Inflammatory macrophage (primary cell): Measurements from ENCODE around the gene ATP5F1D.
A peak's percentile ranks its signal among the peaks of the same experiment; 100 is the strongest.
"Not testable (repeated sequence)": the region's sequence is repeated elsewhere in the genome, so short reads cannot be mapped to it uniquely, and the experiment has no call there.

Source experiments
- DNase-seq, 2 donors: peaks; one replicate each; pipeline ENCODE4 v3.0.0-alpha.2; 2020 to 2022
- total RNA-seq, 18 experiments: gene quantifications; one replicate each; lab custom pipeline; 2026; ENCODE audit warnings: mixed read lengths in 6 of 18, inconsistent platforms in 2 of 18; lab: John Stamatoyannopoulos, UW

The ATP5F1D gene
- 8.9 to 38.7 (median 16.9) reads per million in 18 experiments for total RNA-seq

DNA sequence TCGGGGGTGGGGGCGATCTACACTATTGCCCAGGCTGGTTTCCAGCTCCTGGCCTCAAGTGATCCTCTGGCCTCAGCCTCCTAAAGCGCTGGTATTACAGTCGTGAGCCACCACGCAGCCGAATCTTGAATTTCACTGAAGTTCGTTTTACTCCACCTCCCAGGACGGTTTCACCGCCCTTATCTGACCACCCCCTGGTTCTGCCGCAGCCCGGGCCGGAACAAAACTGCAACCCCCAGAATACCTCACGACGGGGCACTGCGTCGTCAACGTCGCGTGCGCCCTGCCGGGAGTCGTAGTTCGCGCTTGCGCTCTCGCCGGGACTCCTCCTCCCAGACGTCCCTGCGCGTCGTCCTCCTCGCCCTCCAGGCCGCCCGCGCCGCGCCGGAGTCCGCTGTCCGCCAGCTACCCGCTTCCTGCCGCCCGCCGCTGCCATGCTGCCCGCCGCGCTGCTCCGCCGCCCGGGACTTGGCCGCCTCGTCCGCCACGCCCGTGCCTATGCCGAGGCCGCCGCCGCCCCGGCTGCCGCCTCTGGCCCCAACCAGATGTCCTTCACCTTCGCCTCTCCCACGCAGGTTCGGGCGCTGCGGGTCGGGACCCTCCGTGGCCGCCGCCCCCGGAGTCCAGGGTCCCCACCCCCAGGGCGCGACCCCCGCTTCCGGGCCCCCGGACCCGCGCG, at the start of gene ATP5F1D:
ATP5F1D (plus strand) TSS at position 335 of the 679 bp plus-strand sequence; CDS start at position 435, 100 bp downstream.
- peak; percentile 95 to 96 for DNase-seq

DNA sequence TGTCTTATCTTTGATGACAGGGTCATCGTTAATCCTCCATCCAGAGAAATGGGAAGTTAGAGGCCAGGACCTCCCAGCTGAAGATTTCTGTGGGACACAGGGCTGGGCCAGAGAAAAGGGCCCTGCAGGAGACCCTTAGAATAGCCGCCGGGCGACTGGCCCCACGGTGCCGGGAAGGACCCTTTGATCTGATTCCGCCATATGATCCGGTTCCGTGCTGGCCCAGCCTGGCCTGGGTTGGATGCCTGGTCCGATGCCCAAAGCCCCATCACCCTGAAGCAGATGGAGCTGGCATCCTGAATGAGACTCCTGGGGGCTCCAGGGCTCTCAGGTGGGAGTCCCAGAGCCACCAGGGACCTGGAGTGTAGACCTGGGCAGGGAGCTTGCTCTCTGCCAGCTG, 42.0 kb upstream of the ATP5F1D start:
- no peak for DNase-seq

DNA sequence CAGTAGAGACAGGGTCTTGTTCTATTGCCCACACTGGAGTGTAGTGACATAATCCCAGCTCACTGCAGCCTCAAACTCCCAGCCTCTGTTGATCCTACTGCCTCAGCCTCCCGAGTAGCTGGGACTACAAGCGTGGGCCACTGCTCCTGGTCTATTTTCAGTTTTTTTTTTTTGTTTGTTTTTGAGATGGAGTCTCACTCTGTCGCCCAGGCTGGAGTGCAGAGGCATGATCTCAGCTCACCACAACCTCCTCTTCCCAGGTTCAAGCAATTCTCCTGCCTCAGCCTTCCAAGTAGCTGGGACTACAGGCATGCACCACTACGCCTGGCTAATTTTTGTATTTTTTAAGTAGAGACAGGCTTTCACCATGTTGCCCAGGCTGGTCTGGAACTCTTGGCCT, 40.9 kb upstream of the ATP5F1D start:
- DNase-seq: not testable (repeated sequence)

DNA sequence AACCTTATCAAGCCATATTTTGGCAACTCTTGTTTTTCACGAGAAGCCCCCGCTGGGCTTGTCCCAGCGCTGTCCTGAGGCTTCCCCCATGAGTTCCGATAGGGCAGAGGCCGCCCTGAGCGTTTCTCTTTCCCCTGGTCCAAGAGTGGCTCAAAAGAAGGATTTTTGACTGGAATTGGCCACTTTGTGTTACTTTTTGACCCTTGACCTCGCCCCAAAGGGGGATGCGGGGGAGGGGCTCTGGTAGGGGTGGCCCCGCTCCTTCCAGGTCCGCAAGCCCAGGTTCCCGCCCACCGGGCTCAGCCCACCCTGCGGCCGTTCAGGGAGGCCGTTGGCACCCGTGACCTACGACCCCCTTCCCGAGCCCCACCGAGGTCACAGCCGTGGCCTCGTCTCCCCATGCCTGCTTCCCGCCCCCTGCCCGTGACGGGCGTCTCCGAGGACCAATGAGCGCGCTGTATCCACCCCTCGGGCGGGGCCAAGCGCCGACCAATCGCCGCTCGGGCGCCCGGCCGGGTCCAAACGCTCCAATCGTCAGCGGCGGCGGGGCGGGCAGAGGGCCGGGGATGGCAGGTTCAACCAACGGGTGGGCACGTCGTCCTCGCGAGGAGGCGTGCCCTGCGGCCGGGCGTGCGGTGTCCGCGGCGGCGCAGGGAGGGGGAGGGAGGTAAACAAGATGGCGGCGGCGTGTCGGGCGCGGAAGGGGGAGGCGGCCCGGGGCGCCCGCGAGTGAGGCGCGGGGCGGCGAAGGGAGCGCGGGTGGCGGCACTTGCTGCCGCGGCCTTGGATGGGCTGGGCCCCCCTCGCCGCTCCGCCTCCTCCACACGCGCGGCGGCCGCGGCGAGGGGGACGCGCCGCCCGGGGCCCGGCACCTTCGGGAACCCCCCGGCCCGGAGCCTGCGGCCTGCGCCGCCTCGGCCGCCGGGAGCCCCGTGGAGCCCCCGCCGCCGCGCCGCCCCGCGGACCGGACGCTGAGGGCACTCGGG, 36.1 kb upstream of the ATP5F1D start, which contains the start of gene STK11:
STK11 (plus strand) TSS at position 665 of the 986 bp plus-strand sequence. CDS start 1,136 bp downstream, outside the sequence.
- DNase-seq: peak; percentile 98 to 99

DNA sequence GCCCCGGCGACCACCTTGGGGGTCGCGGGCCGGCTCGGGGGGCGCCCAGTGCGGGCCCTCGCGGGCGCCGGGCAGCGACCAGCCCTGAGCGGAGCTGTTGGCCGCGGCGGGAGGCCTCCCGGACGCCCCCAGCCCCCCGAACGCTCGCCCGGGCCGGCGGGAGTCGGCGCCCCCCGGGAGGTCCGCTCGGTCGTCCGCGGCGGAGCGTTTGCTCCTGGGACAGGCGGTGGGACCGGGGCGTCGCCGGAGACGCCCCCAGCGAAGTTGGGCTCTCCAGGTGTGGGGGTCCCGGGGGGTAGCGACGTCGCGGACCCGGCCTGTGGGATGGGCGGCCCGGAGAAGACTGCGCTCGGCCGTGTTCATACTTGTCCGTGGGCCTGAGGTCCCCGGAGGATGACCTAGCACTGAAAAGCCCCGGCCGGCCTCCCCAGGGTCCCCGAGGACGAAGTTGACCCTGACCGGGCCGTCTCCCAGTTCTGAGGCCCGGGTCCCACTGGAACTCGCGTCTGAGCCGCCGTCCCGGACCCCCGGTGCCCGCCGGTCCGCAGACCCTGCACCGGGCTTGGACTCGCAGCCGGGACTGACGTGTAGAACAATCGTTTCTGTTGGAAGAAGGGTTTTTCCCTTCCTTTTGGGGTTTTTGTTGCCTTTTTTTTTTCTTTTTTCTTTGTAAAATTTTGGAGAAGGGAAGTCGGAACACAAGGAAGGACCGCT, 35.2 kb upstream of the ATP5F1D start:
- DNase-seq: no peak

DNA sequence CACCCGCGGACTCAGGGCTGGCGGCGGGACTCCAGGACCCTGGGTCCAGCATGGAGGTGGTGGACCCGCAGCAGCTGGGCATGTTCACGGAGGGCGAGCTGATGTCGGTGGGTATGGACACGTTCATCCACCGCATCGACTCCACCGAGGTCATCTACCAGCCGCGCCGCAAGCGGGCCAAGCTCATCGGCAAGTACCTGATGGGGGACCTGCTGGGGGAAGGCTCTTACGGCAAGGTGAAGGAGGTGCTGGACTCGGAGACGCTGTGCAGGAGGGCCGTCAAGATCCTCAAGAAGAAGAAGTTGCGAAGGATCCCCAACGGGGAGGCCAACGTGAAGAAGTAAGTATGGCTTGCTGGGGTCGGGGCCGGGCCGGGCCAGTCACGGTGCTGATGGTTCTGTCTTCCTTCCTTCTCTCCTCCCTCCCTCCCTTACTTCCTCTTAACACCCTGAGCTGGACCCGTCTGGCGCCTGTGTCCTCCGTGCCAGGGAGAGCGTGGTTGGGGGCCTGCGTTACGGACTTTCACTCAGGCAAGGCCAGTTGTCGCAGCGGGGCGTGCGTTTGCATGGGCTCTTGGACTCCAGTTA, 34.6 kb upstream of the ATP5F1D start:
- DNase-seq: peak; percentile 17 to 42

DNA sequence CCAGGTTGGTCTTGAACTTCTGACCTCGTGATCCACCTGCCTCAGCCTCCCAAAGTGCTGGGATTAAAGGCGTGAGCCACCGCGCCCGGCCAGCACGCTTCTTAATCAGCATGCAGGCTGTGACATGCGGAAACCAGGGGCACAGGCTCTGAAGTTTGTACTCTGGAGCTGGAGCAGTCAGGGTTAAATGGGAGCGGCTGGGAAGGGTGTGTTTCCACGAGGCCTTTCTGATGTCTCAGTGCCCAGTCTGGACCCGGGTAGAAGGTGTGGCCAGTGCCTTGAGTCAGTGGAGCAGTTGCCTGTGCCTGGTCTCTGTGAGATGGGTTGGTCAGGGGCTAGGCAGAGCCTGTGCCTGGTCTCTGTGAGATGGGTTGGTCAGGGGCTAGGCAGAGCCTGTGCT, 32.7 kb upstream of the ATP5F1D start:
- not testable (repeated sequence) for DNase-seq

DNA sequence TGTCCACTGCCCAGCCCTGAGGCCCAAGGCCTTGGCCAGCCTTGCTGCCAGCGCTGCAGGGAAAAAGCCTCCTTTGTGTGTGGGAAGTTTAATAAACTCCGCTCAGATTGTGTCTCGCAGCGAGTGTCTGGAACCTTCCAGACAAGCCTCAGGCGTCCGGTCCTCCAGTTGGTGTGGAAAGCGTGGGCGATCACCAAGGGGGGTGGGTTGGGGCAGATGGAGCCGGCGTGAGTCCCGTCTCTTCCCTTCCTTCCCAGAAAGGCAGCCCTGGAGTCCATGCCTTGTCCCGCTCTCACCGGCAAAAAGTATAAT, 31.4 kb upstream of the ATP5F1D start:
- DNase-seq: no peak

DNA sequence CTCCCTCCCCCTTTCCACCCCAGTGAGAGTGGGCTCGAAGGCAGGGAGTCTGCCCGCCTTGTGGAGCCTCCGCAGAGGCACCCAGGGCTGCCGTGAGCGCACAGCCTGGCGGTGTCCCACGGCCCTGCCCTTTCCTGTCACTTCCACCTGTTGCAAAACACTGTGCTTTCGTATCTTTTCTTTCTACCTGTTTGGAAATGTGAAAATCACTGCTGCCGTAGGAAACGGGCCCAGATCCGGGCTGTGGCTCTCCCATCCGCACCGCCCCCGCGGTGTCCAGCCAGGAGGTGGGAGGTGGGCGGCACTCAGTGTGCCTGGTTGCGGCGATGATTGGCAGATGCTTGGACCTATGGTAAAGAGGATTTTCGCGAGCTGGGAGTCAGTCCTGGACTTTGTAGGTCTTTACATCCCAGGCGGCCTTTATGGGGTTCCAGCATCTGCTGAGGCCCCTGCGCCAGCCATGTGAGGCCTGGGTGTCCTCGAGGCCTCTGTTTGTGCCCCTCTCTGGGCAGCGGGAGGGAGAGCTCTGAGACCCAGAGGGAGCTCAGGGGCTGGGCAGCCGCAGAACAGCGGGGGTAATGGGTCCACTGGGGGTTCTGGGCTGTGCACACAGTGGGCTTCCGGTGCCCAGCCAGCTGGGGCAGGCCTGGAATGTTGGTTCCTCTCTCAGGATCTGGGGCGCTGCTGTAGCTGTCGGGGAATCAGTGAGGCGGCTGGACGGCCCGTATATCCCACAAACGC, 29.9 kb upstream of the ATP5F1D start:
- peak in 1 of 2 donors; percentile 22 for DNase-seq

DNA sequence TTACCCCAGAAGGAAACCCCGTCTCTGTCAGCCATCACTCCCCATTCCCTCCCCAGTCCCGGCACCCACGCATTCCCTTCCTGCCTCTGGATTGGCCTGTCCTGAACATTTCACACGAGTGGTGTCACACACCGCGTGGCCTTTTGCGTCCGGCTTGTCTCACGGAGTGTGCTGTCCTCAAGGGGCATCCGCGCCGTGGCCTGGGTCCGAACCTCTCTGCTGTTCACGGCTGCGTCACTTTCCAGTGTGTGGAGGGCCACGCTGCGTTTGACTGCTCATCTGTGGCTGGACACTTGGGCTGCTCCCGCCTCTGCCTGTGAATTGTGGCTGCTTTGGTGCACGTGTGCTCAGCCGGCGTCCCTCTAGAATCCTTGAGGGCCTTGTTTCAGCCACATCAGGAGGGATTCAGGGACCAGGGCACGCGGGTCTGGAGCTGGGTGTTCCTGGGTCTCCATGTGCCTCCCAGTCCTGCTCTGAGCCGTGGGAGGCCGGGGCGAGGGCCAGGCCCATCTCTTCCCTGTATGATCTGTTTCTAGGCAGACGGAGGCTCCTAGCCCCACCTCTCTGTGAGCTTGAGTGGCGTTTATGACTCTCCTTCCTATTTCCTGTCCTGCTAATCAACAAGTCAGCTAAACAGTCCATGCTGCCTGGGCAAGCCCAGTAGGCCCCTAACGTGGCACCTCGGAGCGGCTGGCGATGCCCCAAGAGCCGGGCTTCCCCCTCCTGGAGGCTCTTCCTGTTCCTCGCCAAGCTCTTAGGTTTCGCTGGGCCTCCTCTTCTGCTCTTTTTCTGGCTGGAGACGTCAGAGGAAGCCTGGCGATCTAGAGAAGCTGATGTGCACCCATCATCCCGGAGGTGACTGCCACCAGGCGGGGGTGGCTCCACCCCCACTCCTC, 27.9 kb upstream of the ATP5F1D start:
- peak; percentile 88 to 90 for DNase-seq

DNA sequence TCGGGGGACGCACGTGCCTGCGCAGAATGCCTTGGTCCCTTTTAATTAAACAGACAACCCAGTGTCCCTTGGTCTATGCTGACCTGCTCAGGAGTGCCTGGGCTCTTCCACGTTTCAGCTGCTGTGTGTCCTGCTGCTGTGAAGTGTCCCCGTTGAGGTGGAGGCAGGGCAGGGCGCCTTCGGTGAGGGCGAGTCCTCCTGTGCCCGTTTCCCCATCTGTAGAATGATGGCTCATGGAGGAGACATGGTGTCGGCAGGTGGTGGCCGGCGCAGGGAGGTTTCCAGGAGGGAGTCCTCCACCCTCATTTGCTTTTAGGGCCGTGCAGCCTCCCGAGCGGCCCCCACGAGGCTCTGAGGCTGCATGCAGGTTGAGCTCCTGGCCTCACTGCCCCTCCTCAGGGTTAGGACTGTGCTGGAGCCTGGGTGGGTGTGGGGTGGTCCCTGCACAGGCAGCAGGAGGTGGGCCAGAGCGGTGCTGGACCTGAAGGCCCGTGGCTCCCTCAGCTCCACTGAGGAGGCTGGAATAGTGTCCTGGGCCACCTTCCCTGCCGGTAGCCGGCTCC, 27.2 kb upstream of the ATP5F1D start:
- no peak for DNase-seq

DNA sequence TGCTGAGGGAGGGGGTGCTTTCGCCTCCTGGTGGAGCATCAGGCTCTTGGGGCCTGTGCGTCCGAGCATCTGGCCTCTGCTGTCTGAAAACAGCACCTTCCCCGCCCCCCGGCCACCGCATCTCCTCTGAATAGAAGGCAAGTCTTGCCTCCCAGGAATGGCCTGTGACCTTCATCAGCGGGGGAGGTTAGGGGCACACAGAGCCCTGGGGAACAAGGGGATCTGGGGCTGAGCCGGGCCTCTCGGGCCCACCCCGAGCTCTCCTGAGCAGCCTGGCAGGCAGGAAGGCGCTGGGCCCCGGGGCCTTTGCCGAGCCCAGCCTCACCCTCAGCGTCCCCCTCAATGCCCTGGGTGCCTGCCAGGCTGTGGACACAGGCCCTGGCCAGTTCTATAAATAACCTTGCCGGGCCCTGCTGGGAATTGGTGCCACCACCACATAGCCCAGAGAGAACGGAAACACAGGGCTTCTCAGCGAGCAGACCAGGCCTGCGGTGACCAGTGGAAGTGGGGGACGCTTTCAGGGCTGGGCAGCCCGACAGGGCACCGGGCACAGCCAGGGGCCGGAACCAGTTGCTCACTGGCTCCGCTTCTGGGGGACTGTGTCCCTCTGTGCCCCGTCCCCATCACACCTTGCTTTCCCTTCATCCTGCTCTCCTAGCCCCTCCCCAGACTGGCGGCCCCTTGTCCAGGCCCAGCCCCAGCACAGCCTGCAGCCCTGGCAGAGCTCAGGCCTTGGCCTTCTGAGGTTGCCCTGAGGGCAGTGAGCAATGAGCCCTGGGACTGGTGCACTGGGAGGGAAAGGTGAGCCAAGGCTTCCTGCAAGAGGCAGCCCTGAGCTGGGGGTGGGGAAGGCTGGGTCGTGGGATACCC, 26.5 kb upstream of the ATP5F1D start:
- DNase-seq: no peak

DNA sequence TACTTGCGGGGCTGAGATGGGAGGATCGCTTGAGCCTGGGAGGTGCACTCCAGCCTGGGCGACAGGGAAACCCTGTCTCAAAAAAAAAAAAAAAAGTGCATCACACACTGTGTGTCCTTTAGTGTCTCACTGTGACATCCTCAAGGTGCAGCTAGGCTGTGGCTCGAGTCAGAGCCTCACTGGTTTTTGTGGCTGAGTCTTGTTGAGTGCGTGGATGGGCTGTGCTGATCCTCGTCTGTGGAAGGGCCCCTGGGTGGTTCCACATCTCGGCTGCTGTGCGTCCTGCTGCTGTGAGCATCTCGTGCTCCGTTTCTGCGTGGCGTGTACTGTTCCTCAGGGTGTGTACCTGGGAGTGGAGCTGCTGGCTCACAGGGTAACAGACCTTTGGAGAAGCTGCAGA, 24.8 kb upstream of the ATP5F1D start:
- DNase-seq: no peak

DNA sequence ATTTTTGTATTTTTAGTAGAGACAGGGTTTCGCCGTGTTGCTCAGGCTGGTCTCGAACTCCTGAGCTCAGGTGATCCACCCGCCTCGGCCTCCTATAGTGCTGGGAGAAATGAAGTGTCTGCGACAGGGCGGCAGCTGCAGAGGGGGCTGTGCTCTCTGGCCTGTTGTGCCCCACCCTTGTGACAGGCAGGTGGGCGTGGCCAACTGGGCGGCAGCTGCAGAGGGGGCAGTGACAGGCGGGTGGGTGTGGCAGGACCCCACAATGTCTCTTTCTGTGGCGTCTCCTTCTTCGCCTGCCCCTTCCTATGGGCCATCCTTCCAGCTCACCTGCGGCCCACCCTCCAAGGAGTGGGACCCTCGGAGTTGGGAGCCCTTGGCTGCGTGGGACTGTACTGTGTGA, 24.2 kb upstream of the ATP5F1D start:
- DNase-seq: no peak

DNA sequence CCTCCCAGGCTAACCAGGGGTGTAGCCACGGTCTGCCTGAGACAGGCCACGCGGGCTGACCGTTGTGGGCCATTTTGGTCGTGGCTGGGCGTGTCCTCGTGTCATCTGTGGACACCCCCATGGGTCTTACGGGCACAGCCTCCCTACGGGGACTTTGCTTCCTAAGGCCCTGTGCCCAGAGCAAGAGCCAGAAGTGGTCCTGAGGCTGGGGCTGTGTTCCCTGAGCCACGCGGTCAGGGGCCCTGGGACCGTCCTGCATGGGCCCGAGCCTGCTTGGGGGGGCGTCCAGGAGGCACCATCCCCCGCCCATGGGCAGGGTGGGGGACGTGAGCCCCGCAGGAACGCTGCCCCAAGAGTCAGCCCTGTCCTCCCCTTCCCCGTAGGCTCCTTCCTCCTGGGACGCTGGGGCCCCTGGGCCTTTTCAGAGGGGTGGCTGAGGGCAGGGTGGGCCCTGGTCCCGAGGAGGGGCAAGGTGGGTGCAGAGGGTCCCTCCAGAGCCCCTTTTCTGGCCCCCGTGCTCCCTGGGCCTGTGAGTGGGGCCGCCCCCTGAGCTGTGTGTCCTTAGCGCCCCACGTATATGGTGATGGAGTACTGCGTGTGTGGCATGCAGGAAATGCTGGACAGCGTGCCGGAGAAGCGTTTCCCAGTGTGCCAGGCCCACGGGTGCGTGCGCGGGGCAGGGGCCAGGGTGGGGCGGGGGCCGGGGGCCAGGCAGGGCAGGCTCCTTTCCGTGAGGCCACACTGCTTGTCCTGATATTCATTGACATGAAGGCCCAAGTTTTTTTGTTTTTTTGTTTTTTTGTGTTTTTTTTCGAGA, 22.6 kb upstream of the ATP5F1D start:
- no peak for DNase-seq

DNA sequence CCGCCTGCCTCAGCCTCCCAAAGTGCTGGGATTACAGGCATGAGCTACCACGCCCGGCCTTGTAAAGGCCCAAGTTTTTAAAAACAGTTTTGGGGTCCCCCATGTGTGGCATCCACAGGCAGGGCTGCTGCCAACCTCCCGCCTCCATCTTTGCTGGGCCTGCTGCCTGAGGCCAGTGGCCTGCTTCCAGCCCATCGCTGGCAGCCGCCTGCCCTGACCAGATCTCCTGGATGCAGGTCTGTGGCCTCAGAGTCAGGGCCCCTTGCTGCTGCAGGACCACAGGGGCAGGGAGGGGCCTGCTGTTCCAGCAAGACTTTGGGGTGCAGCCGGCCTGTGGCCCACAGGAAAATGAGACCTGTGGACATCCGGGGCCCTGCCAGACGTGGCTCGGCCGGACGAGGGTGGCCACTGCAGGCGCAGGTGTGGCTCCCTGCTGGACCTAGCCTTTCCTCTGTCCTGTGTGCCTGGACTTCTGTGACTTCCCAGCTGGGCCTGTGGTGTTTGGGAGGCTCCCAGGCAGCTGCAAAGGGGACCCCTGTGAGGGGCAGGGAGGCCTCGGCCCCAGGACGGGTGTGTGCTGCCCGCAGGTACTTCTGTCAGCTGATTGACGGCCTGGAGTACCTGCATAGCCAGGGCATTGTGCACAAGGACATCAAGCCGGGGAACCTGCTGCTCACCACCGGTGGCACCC, 21.6 kb upstream of the ATP5F1D start:
- DNase-seq: no peak

DNA sequence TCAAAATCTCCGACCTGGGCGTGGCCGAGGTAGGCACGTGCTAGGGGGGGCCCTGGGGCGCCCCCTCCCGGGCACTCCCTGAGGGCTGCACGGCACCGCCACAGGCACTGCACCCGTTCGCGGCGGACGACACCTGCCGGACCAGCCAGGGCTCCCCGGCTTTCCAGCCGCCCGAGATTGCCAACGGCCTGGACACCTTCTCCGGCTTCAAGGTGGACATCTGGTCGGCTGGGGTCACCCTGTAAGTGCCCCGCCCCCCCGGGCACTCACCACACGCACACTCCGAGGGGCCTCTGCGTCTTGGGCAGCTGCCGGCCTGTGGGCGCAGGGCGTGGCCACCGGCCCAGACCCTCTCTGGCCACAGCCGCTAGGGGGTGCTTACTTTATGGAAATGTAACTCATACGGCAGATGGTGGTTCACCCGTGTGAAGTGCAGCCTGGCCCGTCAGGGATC, 21.0 kb upstream of the ATP5F1D start:
- DNase-seq: no peak
